AG08395 (cell line): ENCODE measurements around the gene F2RL3.

ENCODE experiments used
- DNase-seq: peaks from one replicate; pipeline ENCODE4 v3.0.0; 2012; ENCODE audit warnings: mixed read lengths, low spot score

Gene F2RL3

GRCh38 chr19:16888629-16889365, at the start of gene F2RL3:
Gene F2RL3 (plus strand): TSS chr19:16888999. CDS start chr19:16889190, 191 bp downstream.
- DNase-seq: peak; percentile 39

- no peak for DNase-seq
These were observed 47.3 kb upstream of the F2RL3 start for GRCh38 chr19:16841391-16841926.

- no peak for DNase-seq
These were observed 41.9 kb upstream of the F2RL3 start for GRCh38 chr19:16846901-16847300.

GRCh38 chr19:16847430-16847829, 41.4 kb upstream of the F2RL3 start:
- DNase-seq: no peak

- DNase-seq: peak; percentile 40
These were observed 39.6 kb upstream of the F2RL3 start for GRCh38 chr19:16849168-16849567.

- DNase-seq: no peak
These were observed 38.7 kb upstream of the F2RL3 start for GRCh38 chr19:16850133-16850532.

- DNase-seq: peak; percentile 33
These were observed 37.6 kb upstream of the F2RL3 start for GRCh38 chr19:16851031-16851712.

- no peak for DNase-seq
These were observed 35.7 kb upstream of the F2RL3 start for GRCh38 chr19:16853066-16853465.

- no peak for DNase-seq
These were observed 32.7 kb upstream of the F2RL3 start for GRCh38 chr19:16856091-16856490.

GRCh38 chr19:16859626-16860025, 29.2 kb upstream of the F2RL3 start:
- no peak for DNase-seq

GRCh38 chr19:16860118-16860517, 28.7 kb upstream of the F2RL3 start:
- DNase-seq: peak; percentile 84

GRCh38 chr19:16861011-16861410, 27.8 kb upstream of the F2RL3 start:
- DNase-seq: no peak

- no peak for DNase-seq
These were observed 27.0 kb upstream of the F2RL3 start for GRCh38 chr19:16861834-16862233.

- no peak for DNase-seq
These were observed 25.9 kb upstream of the F2RL3 start for GRCh38 chr19:16862826-16863415.

GRCh38 chr19:16867211-16867610, 21.6 kb upstream of the F2RL3 start:
- no peak for DNase-seq

- no peak for DNase-seq
These were observed 20.2 kb upstream of the F2RL3 start for GRCh38 chr19:16868423-16869130.

GRCh38 chr19:16869331-16869972, 19.3 kb upstream of the F2RL3 start:
- no peak for DNase-seq

- DNase-seq: no peak
These were observed 16.9 kb upstream of the F2RL3 start for GRCh38 chr19:16871871-16872270.

- DNase-seq: no peak
These were observed 16.1 kb upstream of the F2RL3 start for GRCh38 chr19:16872728-16873127.

- no peak for DNase-seq
These were observed 15.2 kb upstream of the F2RL3 start for GRCh38 chr19:16873594-16873993.

- no peak for DNase-seq
These were observed 14.4 kb upstream of the F2RL3 start for GRCh38 chr19:16874250-16874977.
